SK-N-SH treated with all-trans-retinoic acid at 6 μM for 48 hours (cell line): ENCODE measurements around the gene RAB27A.

Source experiments
- ATAC-seq: fragments of 200-7000 bp; cut with Tn5 transposase; 3 replicates; pipeline ENCODE4 v1.9.1; 2020; ENCODE audit warnings: mild to moderate bottlenecking, moderate library complexity
- ARNTL ChIP-seq: fragments of 450-650 bp; formaldehyde crosslinking; IDR thresholded peaks from 2 replicates; pipeline ENCODE4 v1.5.0; 2020; ENCODE audit warnings: low read depth, mild to moderate bottlenecking, moderate library complexity, borderline replicate concordance
- BACH2 ChIP-seq: fragments of 250-450 bp; sonication (Bioruptor Pico); IDR thresholded peaks from 2 replicates; pipeline ENCODE4 v1.9.0; 2021; ENCODE audit warnings: mild to moderate bottlenecking, borderline replicate concordance
- CREB5 ChIP-seq: fragments of 250-450 bp; sonication (Bioruptor Pico); IDR thresholded peaks from 2 replicates; pipeline ENCODE4 v1.5.1; 2020; ENCODE audit warnings: low read depth, mild to moderate bottlenecking, moderate library complexity
- CSDC2 ChIP-seq: fragments of 250-450 bp; sonication (Bioruptor Pico); IDR thresholded peaks from 2 replicates; pipeline ENCODE4 v1.5.0; 2020; ENCODE audit warnings: mild to moderate bottlenecking, moderate library complexity
- CSRNP3 ChIP-seq: fragments of 250-450 bp; sonication (Bioruptor Pico); IDR thresholded peaks from 2 replicates; pipeline ENCODE4 v1.5.1; 2021; ENCODE audit warnings: mild to moderate bottlenecking, moderate library complexity
- ESRRG ChIP-seq: fragments of 250-450 bp; sonication (Bioruptor Pico); IDR thresholded peaks from 2 replicates; pipeline ENCODE4 v1.6.1; 2021; ENCODE audit warnings: mild to moderate bottlenecking
- GLIS3 ChIP-seq: fragments of 250-450 bp; sonication (Bioruptor Pico); IDR thresholded peaks from 2 replicates; pipeline ENCODE4 v1.5.0; 2020; ENCODE audit warnings: mild to moderate bottlenecking, moderate library complexity
- ISL1 ChIP-seq: fragments of 250-450 bp; sonication (Bioruptor Pico); IDR thresholded peaks from 2 replicates; pipeline ENCODE4 v2.1.2; 2022; ENCODE audit warnings: mild to moderate bottlenecking, moderate library complexity
- OSR1 ChIP-seq: fragments of 250-450 bp; sonication (Bioruptor Pico); IDR thresholded peaks from 2 replicates; pipeline ENCODE4 v1.8.0; 2022; ENCODE audit warnings: moderate library complexity, mild to moderate bottlenecking, inconsistent platforms
- PATZ1 ChIP-seq: fragments of 250-450 bp; sonication (Bioruptor Pico); IDR thresholded peaks from 2 replicates; pipeline ENCODE4 v1.8.0; 2020; ENCODE audit warnings: mild to moderate bottlenecking, moderate library complexity, borderline replicate concordance
- PPARA ChIP-seq: fragments of 250-450 bp; sonication (Bioruptor Pico); IDR thresholded peaks from 2 replicates; pipeline ENCODE4 v1.5.0; 2020; ENCODE audit warnings: mild to moderate bottlenecking, borderline replicate concordance
- RARB ChIP-seq: fragments of 250-450 bp; sonication (Bioruptor Pico); IDR thresholded peaks from 2 replicates; pipeline ENCODE4 v1.8.0; 2021; ENCODE audit warnings: mild to moderate bottlenecking, moderate library complexity
- SNAI2 ChIP-seq: fragments of 250-450 bp; sonication (Bioruptor Pico); IDR thresholded peaks from 2 replicates; pipeline ENCODE4 v1.5.0; 2020; ENCODE audit warnings: mild to moderate bottlenecking, moderate library complexity
- TCF4 ChIP-seq: fragments of 250-450 bp; sonication (Bioruptor Pico); IDR thresholded peaks from 2 replicates; pipeline ENCODE4 v1.8.0; 2021; ENCODE audit warnings: mild to moderate bottlenecking, moderate library complexity, borderline replicate concordance
- TOX ChIP-seq: fragments of 250-450 bp; sonication (Bioruptor Pico); IDR thresholded peaks from 2 replicates; pipeline ENCODE4 v1.8.0; 2021; ENCODE audit warnings: mild to moderate bottlenecking, moderate library complexity, borderline replicate concordance
- TSHZ2 ChIP-seq: fragments of 250-450 bp; sonication (Bioruptor Pico); IDR thresholded peaks from 2 replicates; pipeline ENCODE4 v1.5.0; 2020; ENCODE audit warnings: mild to moderate bottlenecking, moderate library complexity
- ZC3H10 ChIP-seq: fragments of 250-450 bp; sonication (Bioruptor Pico); IDR thresholded peaks from 2 replicates; pipeline ENCODE4 v1.5.1; 2021; ENCODE audit warnings: mild to moderate bottlenecking, moderate library complexity
- ZFP3 ChIP-seq: fragments of 250-450 bp; sonication (Bioruptor Pico); IDR thresholded peaks from 2 replicates; pipeline ENCODE4 v1.5.0; 2020; ENCODE audit warnings: mild to moderate bottlenecking, moderate library complexity
- ZFP30 ChIP-seq: fragments of 450-650 bp; formaldehyde crosslinking; IDR thresholded peaks from 2 replicates; pipeline ENCODE4 v1.5.0; 2022; ENCODE audit warnings: mild to moderate bottlenecking, moderate library complexity
- ZNF70 ChIP-seq: fragments of 450-650 bp; formaldehyde crosslinking; IDR thresholded peaks from 2 replicates; pipeline ENCODE4 v1.5.0; 2020; ENCODE audit warnings: mild to moderate bottlenecking, moderate library complexity
- ZNF8 ChIP-seq: fragments of 450-650 bp; formaldehyde crosslinking; IDR thresholded peaks from 2 replicates; pipeline ENCODE4 v1.5.0; 2020; ENCODE audit warnings: mild to moderate bottlenecking, moderate library complexity

RAB27A gene

GRCh38 chr15:55221090-55222011 is 68.3 kb downstream of the RAB27A start (continued):
- no peak for TF ChIP-seq ISL1
- TF ChIP-seq SNAI2 = no peak
- TF ChIP-seq TOX (CRISPR knock-in tag) = no peak
- TF ChIP-seq CSRNP3 = no peak
- TF ChIP-seq CSDC2 (CRISPR knock-in tag) = no peak

- TF ChIP-seq PPARA (CRISPR knock-in tag) (no peak), RARB (CRISPR knock-in tag) (no peak), ZC3H10 (CRISPR knock-in tag) (no peak), TCF4 (CRISPR knock-in tag) (no peak), ZNF8 (CRISPR knock-in tag) (no peak), PATZ1 (CRISPR knock-in tag) (no peak)
- no peak for ATAC-seq
These were observed 69.0 kb downstream of the RAB27A start for GRCh38 chr15:55220606-55221005.

- peak; percentile 30; the same call in 2 of the 3 replicates for ATAC-seq
- TF ChIP-seq BACH2 (CRISPR knock-in tag) (no peak), TCF4 (CRISPR knock-in tag) (peak; percentile 51; the same call in 1 of the 2 replicates)
These were observed 71.6 kb downstream of the RAB27A start for GRCh38 chr15:55218056-55218455.

- TF ChIP-seq GLIS3 (CRISPR knock-in tag) (no peak), OSR1 (CRISPR knock-in tag) (no peak), ZFP30 (CRISPR knock-in tag) (no peak), CREB5 (CRISPR knock-in tag) (no peak), ZNF70 (CRISPR knock-in tag) (no peak), ZFP3 (CRISPR knock-in tag) (no peak), ESRRG (CRISPR knock-in tag) (no peak), RARB (CRISPR knock-in tag) (no peak), ARNTL (CRISPR knock-in tag) (no peak), CSRNP3 (no peak), PATZ1 (CRISPR knock-in tag) (no peak), TSHZ2 (CRISPR knock-in tag) (no peak)
- ATAC-seq = no peak
These were observed 85.1 kb downstream of the RAB27A start for GRCh38 chr15:55204464-55204863.
